Keratinocyte (primary cell): ENCODE data around the gene HINT2. TPM values are rescaled to one million over a fixed set of nuclear protein-coding genes. Genes with fewer than 3 reads are reported as not detected.

ENCODE experiments used
- DNase-seq: peaks from one replicate; pipeline ENCODE4 v3.0.0-alpha.2; 2011; ENCODE audit warnings: low read depth, missing footprints, low spot score
- FAIRE-seq: peaks from 2 replicates; lab custom pipeline; 2011; peaks lifted over from hg19 to GRCh38; lab: Jason Lieb, UNC
- H2AFZ ChIP-seq: 2 replicates; pipeline ENCODE4 v1.6.0; 2012; ENCODE audit warnings: low read length, control low read depth, inconsistent platforms; ENCODE audit not compliant: control insufficient read depth
- H3K27ac ChIP-seq: 2 replicates; pipeline ENCODE4 v1.5.1; 2011; ENCODE audit warnings: low read length; ENCODE audit not compliant: control insufficient read depth, insufficient read depth
- H3K27me3 ChIP-seq: 3 replicates; pipeline ENCODE4 v1.6.0; 2011; ENCODE audit warnings: low read length; ENCODE audit not compliant: control insufficient read depth, insufficient read depth; ENCODE audit errors: extremely low read depth
- H3K36me3 ChIP-seq, 2 experiments: 2 replicates in 1 of 2; 3 replicates in 1 of 2; pipeline ENCODE4 v1.5.1; 2011; ENCODE audit warnings: low read length in 2 of 2, mild to moderate bottlenecking in 1 of 2; ENCODE audit not compliant: control insufficient read depth in 2 of 2, insufficient read depth in 2 of 2; ENCODE audit errors: extremely low read depth in 1 of 2
- H3K4me1 ChIP-seq: 3 replicates; pipeline ENCODE4 v1.5.1; 2011; ENCODE audit warnings: low read length; ENCODE audit not compliant: control insufficient read depth, insufficient read depth; ENCODE audit errors: extremely low read depth
- H3K4me2 ChIP-seq: 3 replicates; pipeline ENCODE4 v1.6.0; 2011; ENCODE audit warnings: low read depth, low read length; ENCODE audit not compliant: control insufficient read depth, insufficient read depth; ENCODE audit errors: extremely low read depth
- H3K4me3 ChIP-seq, 3 experiments: fragments of 200-600 bp in 1 of 3; sonication (generic) in 1 of 3; 2 replicates in 2 of 3; 3 replicates in 1 of 3; pipeline ENCODE4 v1.5.1; 2011 to 2016; ENCODE audit warnings: low read length in 3 of 3, mild to moderate bottlenecking in 3 of 3, control low read depth in 2 of 3, inconsistent platforms in 1 of 3, low read depth in 1 of 3, mixed read lengths in 1 of 3, mixed run types in 1 of 3, moderate library complexity in 1 of 3; ENCODE audit not compliant: control insufficient read depth in 2 of 3, insufficient read depth in 2 of 3; ENCODE audit errors: extremely low read depth in 1 of 3
- H3K79me2 ChIP-seq: 2 replicates; pipeline ENCODE4 v1.6.0; 2012; ENCODE audit warnings: low read length; ENCODE audit not compliant: control insufficient read depth, insufficient read depth
- H3K9ac ChIP-seq: 3 replicates; pipeline ENCODE4 v1.6.0; 2011; ENCODE audit warnings: low read length; ENCODE audit not compliant: control insufficient read depth, insufficient read depth; ENCODE audit errors: extremely low read depth
- H3K9me1 ChIP-seq: 3 replicates; pipeline ENCODE4 v1.6.0; 2011; ENCODE audit warnings: low read length; ENCODE audit not compliant: control insufficient read depth, insufficient read depth; ENCODE audit errors: extremely low read depth
- H3K9me3 ChIP-seq: 2 replicates; pipeline ENCODE4 v1.5.1; 2012; ENCODE audit warnings: low read depth, low read length; ENCODE audit not compliant: control insufficient read depth
- H4K20me1 ChIP-seq: 3 replicates; pipeline ENCODE4 v1.6.0; 2011; ENCODE audit warnings: low read length; ENCODE audit not compliant: control insufficient read depth, insufficient read depth; ENCODE audit errors: extremely low read depth
- CTCF ChIP-seq, 3 experiments: IDR thresholded peaks in 1 of 3; conservative IDR thresholded peaks in 1 of 3; optimal IDR thresholded peaks in 1 of 3; 2 replicates in 2 of 3; 3 replicates in 1 of 3; pipeline versions ENCODE3 to v1.5.1; 2011; ENCODE audit warnings: low read length in 3 of 3, mild to moderate bottlenecking in 3 of 3, moderate library complexity in 2 of 3, control low read depth in 1 of 3, inconsistent platforms in 1 of 3; ENCODE audit not compliant: insufficient read depth in 2 of 3; ENCODE audit errors: extremely low read depth in 1 of 3
- EZH2 ChIP-seq: IDR thresholded peaks from one replicate; pipeline ENCODE4 v1.6.1; 2012; ENCODE audit warnings: inconsistent platforms, mild to moderate bottlenecking, low read length, moderate library complexity
- dilution Hi-C: fragments of 300-500 bp; cut with MboI; formaldehyde crosslinking; loops from one replicate; pipeline ENCODE4 v1.7.0; 2020; ENCODE audit warnings: low sequenced_read_pairs; ENCODE audit not compliant: extremely low pct_ligation_motif_present
- polyA plus RNA-seq, 5 experiments: library from polyadenylated mRNA; depleted of rRNA in 3 of 5; stranded (reverse) in 3 of 5; stranded (forward) in 1 of 5; unstranded in 1 of 5; fragments of >200 nt; gene quantifications; 1 replicate in 1 of 5; 2 replicates in 3 of 5; 3 replicates in 1 of 5; pipeline versions ENCODE4 v1.2.1 to v1.2.3, GENCODE V29; 2011 to 2012; ENCODE audit warnings: missing spikeins in 2 of 5, low read depth in 1 of 5, low replicate concordance in 1 of 5

The HINT2 gene
- polyA plus RNA-seq, 1 donor (not counting 4 experiments of a cell fraction or from before 2014, with no cell fraction given), result 16.6 TPM

- H3K4me2 ChIP-seq, result no peak overlapping the region
- no peaks in the 10 kb centered on the region for H3K36me3 ChIP-seq
- H2AFZ ChIP-seq, result no peak overlapping the region
- H3K27ac ChIP-seq, result no peak overlapping the region
- dilution Hi-C loops, result no loop called here
- H3K9ac ChIP-seq, result no peak overlapping the region
- H3K4me3 ChIP-seq, result no peak overlapping the region
- H3K4me1 ChIP-seq, result peaks cover 16% of the 10 kb centered on the region
- FAIRE-seq (no peak), DNase-seq (no peak)
- H3K27me3 ChIP-seq, result no peaks in the 10 kb centered on the region
- no peak for TF ChIP-seq EZH2
- TF ChIP-seq CTCF (optimal IDR thresholded peaks at IDR 0.05 in 1 of 3, IDR thresholded peaks at IDR 0.05 in 1 of 3, conservative IDR thresholded peaks at IDR 0.05 in 1 of 3; ENCODE audit: extremely low read depth in 1 of 3, insufficient read depth in 2 of 3, low read length in 3 of 3), result peak in 1 of 3 experiments; percentile 19
- no peaks in the 10 kb centered on the region for H3K9me3 ChIP-seq
- no peaks in the 10 kb centered on the region for H3K9me1 ChIP-seq
- no peaks in the 10 kb centered on the region for H4K20me1 ChIP-seq
- no peaks in the 10 kb centered on the region for H3K79me2 ChIP-seq
These were observed 1.9 kb upstream of the HINT2 start for GRCh38 chr9:35816708-35817107.

GRCh38 chr9:35814106-35814840 lies 569 bp downstream of the HINT2 start:
- Histone ChIP-seq H3K4me3 (peak overlapping the region; percentile 73 to 76 (median 76)), H3K79me2 (no peaks in the 10 kb centered on the region), H3K27me3 (no peaks in the 10 kb centered on the region), H3K9me1 (no peaks in the 10 kb centered on the region), H4K20me1 (no peaks in the 10 kb centered on the region), H3K4me1 (peaks cover 18% of the 10 kb centered on the region), H3K9ac (peak overlapping the region; percentile 82), H3K4me2 (peak overlapping the region; percentile 85), H3K9me3 (no peaks in the 10 kb centered on the region), H3K36me3 (no peaks in the 10 kb centered on the region), H3K27ac (peak overlapping the region; percentile 75), H2AFZ (peak overlapping the region; percentile 75)
- peak; percentile 27 to 48 (median 35) for TF ChIP-seq CTCF (optimal IDR thresholded peaks at IDR 0.05 in 1 of 3, IDR thresholded peaks at IDR 0.05 in 1 of 3, conservative IDR thresholded peaks at IDR 0.05 in 1 of 3; ENCODE audit: extremely low read depth in 1 of 3, insufficient read depth in 2 of 3, low read length in 3 of 3)
- no peak for TF ChIP-seq EZH2
- no peak for FAIRE-seq
- no peak for DNase-seq
- dilution Hi-C loops, result no loop called here
